ENCODE data around the gene SGSM2. TPM values are rescaled to one million over a fixed set of nuclear protein-coding genes. Genes with fewer than 3 reads are reported as not detected.

Gene SGSM2
- total RNA-seq, 1 donor: 37.3 TPM

GRCh38 chr17:2401426-2402221 is 64.3 kb downstream of the SGSM2 start:
- Histone ChIP-seq H3K36me3 (ENCODE audit: insufficient read depth, low read length) (no peaks in the 10 kb centered on the region), H3K4me3 (ENCODE audit: insufficient read depth, low read length) (peak overlapping the region; percentile 98), H3K79me2 (ENCODE audit: insufficient read depth, low read length) (peaks cover 30% of the 10 kb centered on the region), H3K27ac (ENCODE audit: low read depth, low read length) (peak overlapping the region; percentile 100), H3K27me3 (ENCODE audit: insufficient read depth, low read length) (no peaks in the 10 kb centered on the region), H3K4me1 (ENCODE audit: insufficient read depth, low read length) (peaks cover 55% of the 10 kb centered on the region), H4K20me1 (ENCODE audit: insufficient read depth, low read length) (no peaks in the 10 kb centered on the region), H3K4me2 (ENCODE audit: insufficient read depth, low read length) (peak overlapping the region; percentile 98), H3K9me3 (ENCODE audit: low read depth, low read length) (no peaks in the 10 kb centered on the region), H2AFZ (ENCODE audit: low read length) (peak overlapping the region; percentile 89)
- DNase-seq (ENCODE audit: insufficient read length, low spot score, missing footprints): peak; percentile 99
- no peak for TF ChIP-seq CTCF (IDR thresholded peaks at IDR 0.05; ENCODE audit: extremely low read depth, low read depth, low read length)

- Histone ChIP-seq H3K9me3 (ENCODE audit: low read depth, low read length) (no peaks in the 10 kb centered on the region), H3K79me2 (ENCODE audit: insufficient read depth, low read length) (peaks cover 26% of the 10 kb centered on the region), H3K27ac (ENCODE audit: low read depth, low read length) (peak overlapping the region; percentile 72), H3K27me3 (ENCODE audit: insufficient read depth, low read length) (no peaks in the 10 kb centered on the region), H3K4me3 (ENCODE audit: insufficient read depth, low read length) (peak overlapping the region; percentile 69), H3K4me2 (ENCODE audit: insufficient read depth, low read length) (peak overlapping the region; percentile 98), H4K20me1 (ENCODE audit: insufficient read depth, low read length) (no peaks in the 10 kb centered on the region), H2AFZ (ENCODE audit: low read length) (peak overlapping the region; percentile 31), H3K36me3 (ENCODE audit: insufficient read depth, low read length) (no peaks in the 10 kb centered on the region), H3K4me1 (ENCODE audit: insufficient read depth, low read length) (peaks cover 56% of the 10 kb centered on the region)
- DNase-seq (ENCODE audit: insufficient read length, low spot score, missing footprints): peak; percentile 58
- TF ChIP-seq CTCF (IDR thresholded peaks at IDR 0.05; ENCODE audit: extremely low read depth, low read depth, low read length): no peak
These were observed 65.2 kb downstream of the SGSM2 start for GRCh38 chr17:2402544-2402943.

GRCh38 chr17:2403044-2403443 is 65.7 kb downstream of the SGSM2 start:
- Histone ChIP-seq H3K4me3 (ENCODE audit: insufficient read depth, low read length) (no peak overlapping the region), H3K4me2 (ENCODE audit: insufficient read depth, low read length) (no peak overlapping the region), H3K27me3 (ENCODE audit: insufficient read depth, low read length) (no peaks in the 10 kb centered on the region), H3K36me3 (ENCODE audit: insufficient read depth, low read length) (no peaks in the 10 kb centered on the region), H2AFZ (ENCODE audit: low read length) (no peak overlapping the region), H4K20me1 (ENCODE audit: insufficient read depth, low read length) (no peaks in the 10 kb centered on the region), H3K27ac (ENCODE audit: low read depth, low read length) (no peak overlapping the region), H3K9me3 (ENCODE audit: low read depth, low read length) (no peaks in the 10 kb centered on the region), H3K4me1 (ENCODE audit: insufficient read depth, low read length) (peaks cover 55% of the 10 kb centered on the region), H3K79me2 (ENCODE audit: insufficient read depth, low read length) (peaks cover 21% of the 10 kb centered on the region)
- DNase-seq (ENCODE audit: insufficient read length, low spot score, missing footprints): peak; percentile 69
- no peak for TF ChIP-seq CTCF (IDR thresholded peaks at IDR 0.05; ENCODE audit: extremely low read depth, low read depth, low read length)

- Histone ChIP-seq H2AFZ (ENCODE audit: low read length) (no peak overlapping the region), H3K79me2 (ENCODE audit: insufficient read depth, low read length) (peaks cover 3% of the 10 kb centered on the region), H3K4me1 (ENCODE audit: insufficient read depth, low read length) (peaks cover 46% of the 10 kb centered on the region), H3K4me3 (ENCODE audit: insufficient read depth, low read length) (no peak overlapping the region), H3K27ac (ENCODE audit: low read depth, low read length) (peak overlapping the region; percentile 91), H4K20me1 (ENCODE audit: insufficient read depth, low read length) (no peaks in the 10 kb centered on the region), H3K36me3 (ENCODE audit: insufficient read depth, low read length) (no peaks in the 10 kb centered on the region), H3K4me2 (ENCODE audit: insufficient read depth, low read length) (peak overlapping the region; percentile 77), H3K9me3 (ENCODE audit: low read depth, low read length) (no peaks in the 10 kb centered on the region), H3K27me3 (ENCODE audit: insufficient read depth, low read length) (no peaks in the 10 kb centered on the region)
- no peak for TF ChIP-seq CTCF (IDR thresholded peaks at IDR 0.05; ENCODE audit: extremely low read depth, low read depth, low read length)
- peak; percentile 96 for DNase-seq (ENCODE audit: insufficient read length, low spot score, missing footprints)
These were observed 68.1 kb downstream of the SGSM2 start for GRCh38 chr17:2405247-2405926.
